Hepatocyte (in vitro differentiated cells): Measurements from ENCODE around the gene PIANP. TPM values are rescaled to one million over a fixed set of nuclear protein-coding genes. Genes with fewer than 3 reads are reported as not detected.
A peak's percentile ranks its signal among the peaks of the same experiment; 100 is the strongest.

Experiments
- DNase-seq: peaks from one replicate; pipeline ENCODE4 v3.0.0-alpha.2; 2016; ENCODE audit warnings: low spot score
- H2AFZ ChIP-seq: fragments of 200-600 bp; sonication (generic); 2 replicates; pipeline ENCODE4 v1.6.0; 2016; ENCODE audit warnings: antibody characterized with exemption, mild to moderate bottlenecking
- H3K27ac ChIP-seq: fragments of 200-600 bp; sonication (generic); 2 replicates; pipeline ENCODE4 v1.5.1; 2016; ENCODE audit warnings: mild to moderate bottlenecking
- H3K27me3 ChIP-seq: fragments of 200-600 bp; sonication (generic); 2 replicates; pipeline ENCODE4 v1.6.1; 2016
- H3K36me3 ChIP-seq: fragments of 200-600 bp; sonication (generic); replicated peaks from 2 replicates; pipeline ENCODE4 v1.5.1; 2016; ENCODE audit warnings: low read depth; ENCODE audit not compliant: insufficient read depth
- H3K4me1 ChIP-seq: fragments of 200-600 bp; sonication (generic); 2 replicates; pipeline ENCODE4 v1.5.1; 2016; ENCODE audit warnings: mild to moderate bottlenecking, moderate library complexity; ENCODE audit not compliant: insufficient read depth
- H3K4me2 ChIP-seq: fragments of 200-600 bp; sonication (generic); 2 replicates; pipeline ENCODE4 v1.6.0; 2016
- H3K4me3 ChIP-seq: fragments of 200-600 bp; sonication (generic); 2 replicates; pipeline ENCODE4 v1.5.1; 2016; ENCODE audit warnings: mild to moderate bottlenecking
- H3K79me2 ChIP-seq: fragments of 200-600 bp; sonication (generic); 2 replicates; pipeline ENCODE4 v1.6.0; 2017; ENCODE audit warnings: mild to moderate bottlenecking
- H3K9me2 ChIP-seq: fragments of 200-600 bp; sonication (generic); replicated peaks from 2 replicates; pipeline ENCODE4 v1.6.0; 2017; ENCODE audit warnings: mild to moderate bottlenecking; ENCODE audit not compliant: insufficient read depth
- H3K9me3 ChIP-seq: fragments of 200-600 bp; sonication (generic); 2 replicates; pipeline ENCODE4 v1.5.1; 2016; ENCODE audit warnings: low read depth, mild to moderate bottlenecking
- H4K20me1 ChIP-seq: fragments of 200-600 bp; sonication (generic); 2 replicates; pipeline ENCODE4 v1.6.0; 2016; ENCODE audit warnings: mild to moderate bottlenecking; ENCODE audit not compliant: insufficient read depth, poor library complexity, severe bottlenecking
- EZH2 ChIP-seq: fragments of 200-600 bp; sonication (generic); IDR thresholded peaks from 2 replicates; pipeline ENCODE4 v1.6.1; 2016; ENCODE audit warnings: antibody characterized with exemption, mild to moderate bottlenecking, borderline replicate concordance
- EZH2phosphoT487 ChIP-seq: fragments of 200-600 bp; sonication (generic); IDR thresholded peaks from one replicate; pipeline ENCODE4 v1.6.1; 2018; ENCODE audit warnings: antibody characterized with exemption, mild to moderate bottlenecking, low read depth, moderate library complexity; ENCODE audit not compliant: unreplicated experiment, severe bottlenecking
- WGBS: methylation state at CpG from one replicate; pipeline ENCODE4 v1.1.6; 2016; ENCODE audit warnings: low lambda C conversion rate; ENCODE audit errors: missing lambda C conversion rate; 5-methylcytosine and 5-hydroxymethylcytosine counted together
- polyA plus RNA-seq: library from polyadenylated mRNA; unstranded; fragments of >200 nt; fragmentation: Nextera tagmentation; extraction: Ambion mirVana; gene quantifications from 2 replicates; pipeline ENCODE4 v1.2.1, GENCODE V29; 2016
- total RNA-seq: library from RNA; depleted of rRNA; stranded (reverse); fragments of >200 nt; gene quantifications from 2 replicates; pipeline ENCODE4 v1.2.3, GENCODE V29; 2014
- TF ChIP-seq, protein P1 (sequence below): fragments of 200-600 bp; sonication (generic); IDR thresholded peaks from 2 replicates; pipeline ENCODE4 v1.5.1; 2016; ENCODE audit warnings: antibody characterized with exemption, mild to moderate bottlenecking; ENCODE audit not compliant: poor library complexity

Gene PIANP
- total and polyA plus RNA-seq, 2 experiments from 2014 or later: 0.17 to 0.95 TPM

DNA sequence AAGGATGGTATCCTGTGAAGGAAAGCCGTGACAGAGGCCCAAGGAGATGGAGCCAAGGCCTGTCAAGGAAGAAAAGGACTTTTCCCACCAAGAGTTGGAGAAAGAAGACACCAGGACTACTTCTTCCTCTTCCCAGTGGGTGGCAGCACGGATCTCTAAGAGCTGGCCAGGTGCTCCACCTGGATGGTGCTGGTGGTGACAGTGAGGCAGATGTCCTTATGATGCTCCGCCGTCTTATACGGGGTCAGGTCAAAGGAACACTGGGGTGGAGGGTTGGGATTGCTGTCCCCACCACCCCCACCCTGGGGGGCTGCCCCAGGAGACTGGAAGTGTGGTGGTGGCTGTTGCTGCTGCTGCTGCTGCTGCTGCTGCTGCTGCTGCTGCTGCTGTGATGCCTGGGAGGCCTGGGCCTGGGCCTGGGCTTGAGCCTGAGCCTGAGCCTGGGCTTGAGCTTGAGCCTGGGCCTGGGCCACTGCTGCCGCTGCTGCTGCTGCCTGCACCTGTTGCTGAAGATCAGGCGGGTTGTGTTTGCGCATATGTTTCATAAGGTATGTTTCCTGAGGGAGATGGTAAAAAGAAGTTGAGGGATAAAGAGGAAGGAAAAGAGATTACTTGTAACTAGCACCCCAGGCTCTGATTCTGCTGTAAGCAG is 32.9 kb downstream of the PIANP start:
- H3K27me3 ChIP-seq: no peaks in the 10 kb centered on the region
- H3K36me3 ChIP-seq: no peaks in the 10 kb centered on the region
- DNase-seq: peak; percentile 54
- H3K79me2 ChIP-seq: peaks cover under 1% of the 10 kb centered on the region
- H3K4me3 ChIP-seq: no peak overlapping the region
- H3K27ac ChIP-seq: no peak overlapping the region
- H3K9me2 ChIP-seq: no peaks in the 10 kb centered on the region
- no peak overlapping the region for H2AFZ ChIP-seq
- H3K9me3 ChIP-seq: no peaks in the 10 kb centered on the region
- no peaks in the 10 kb centered on the region for H3K4me1 ChIP-seq
- WGBS: 88% methylated on average over 8 of the region's 8 CpGs
- no peak overlapping the region for H3K4me2 ChIP-seq
- H4K20me1 ChIP-seq: no peaks in the 10 kb centered on the region
- TF ChIP-seq EZH2phosphoT487 (no peak), EZH2 (no peak)
- TF ChIP-seq, protein P1, sequence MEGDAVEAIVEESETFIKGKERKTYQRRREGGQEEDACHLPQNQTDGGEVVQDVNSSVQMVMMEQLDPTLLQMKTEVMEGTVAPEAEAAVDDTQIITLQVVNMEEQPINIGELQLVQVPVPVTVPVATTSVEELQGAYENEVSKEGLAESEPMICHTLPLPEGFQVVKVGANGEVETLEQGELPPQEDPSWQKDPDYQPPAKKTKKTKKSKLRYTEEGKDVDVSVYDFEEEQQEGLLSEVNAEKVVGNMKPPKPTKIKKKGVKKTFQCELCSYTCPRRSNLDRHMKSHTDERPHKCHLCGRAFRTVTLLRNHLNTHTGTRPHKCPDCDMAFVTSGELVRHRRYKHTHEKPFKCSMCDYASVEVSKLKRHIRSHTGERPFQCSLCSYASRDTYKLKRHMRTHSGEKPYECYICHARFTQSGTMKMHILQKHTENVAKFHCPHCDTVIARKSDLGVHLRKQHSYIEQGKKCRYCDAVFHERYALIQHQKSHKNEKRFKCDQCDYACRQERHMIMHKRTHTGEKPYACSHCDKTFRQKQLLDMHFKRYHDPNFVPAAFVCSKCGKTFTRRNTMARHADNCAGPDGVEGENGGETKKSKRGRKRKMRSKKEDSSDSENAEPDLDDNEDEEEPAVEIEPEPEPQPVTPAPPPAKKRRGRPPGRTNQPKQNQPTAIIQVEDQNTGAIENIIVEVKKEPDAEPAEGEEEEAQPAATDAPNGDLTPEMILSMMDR: peak; percentile 22

GRCh38 chr12:6666211-6666610 is 34.4 kb downstream of the PIANP start:
- no peak for DNase-seq
- peaks cover 15% of the 10 kb centered on the region for H3K79me2 ChIP-seq
- 100% methylated on average over 2 of the region's 2 CpGs for WGBS
- H3K9me3 ChIP-seq: no peaks in the 10 kb centered on the region
- H3K27ac ChIP-seq: no peak overlapping the region
- H3K4me1 ChIP-seq: peaks cover 7% of the 10 kb centered on the region
- no peak overlapping the region for H2AFZ ChIP-seq
- H3K4me2 ChIP-seq: no peak overlapping the region
- H3K4me3 ChIP-seq: no peak overlapping the region
- no peaks in the 10 kb centered on the region for H3K9me2 ChIP-seq
- H4K20me1 ChIP-seq: no peaks in the 10 kb centered on the region
- H3K27me3 ChIP-seq: no peaks in the 10 kb centered on the region
- TF ChIP-seq, protein P1: no peak
- no peak for TF ChIP-seq EZH2
- no peak for TF ChIP-seq EZH2phosphoT487
- no peaks in the 10 kb centered on the region for H3K36me3 ChIP-seq

- H3K4me2 ChIP-seq: no peak overlapping the region
- H3K9me3 ChIP-seq: no peaks in the 10 kb centered on the region
- peaks cover 28% of the 10 kb centered on the region for H3K79me2 ChIP-seq
- no peaks in the 10 kb centered on the region for H3K9me2 ChIP-seq
- H3K36me3 ChIP-seq: no peaks in the 10 kb centered on the region
- H2AFZ ChIP-seq: no peak overlapping the region
- H4K20me1 ChIP-seq: no peaks in the 10 kb centered on the region
- no peak for DNase-seq
- H3K4me1 ChIP-seq: peaks cover 7% of the 10 kb centered on the region
- no peaks in the 10 kb centered on the region for H3K27me3 ChIP-seq
- TF ChIP-seq EZH2phosphoT487 (no peak), EZH2 (no peak)
- TF ChIP-seq, protein P1: no peak
- H3K4me3 ChIP-seq: no peak overlapping the region
- H3K27ac ChIP-seq: no peak overlapping the region
- 100% methylated on average over 2 of the region's 2 CpGs for WGBS
Measured at GRCh38 chr12:6664902-6665301, 35.7 kb downstream of the PIANP start.
